Fibroblast of lung (primary cell): ENCODE data around the gene KRTAP25-1.

Experiments used
- CTCF ChIP-seq, 2 donors: IDR thresholded peaks in 1 of 2; conservative IDR thresholded peaks in 1 of 2; 1 replicate in 1 of 2; 2 replicates in 1 of 2; pipeline ENCODE4 v1.5.1; 2011 to 2012; ENCODE audit warnings: low read length in 2 of 2, control low read depth in 1 of 2, inconsistent platforms in 1 of 2, low read depth in 1 of 2, mild to moderate bottlenecking in 1 of 2
- EZH2 ChIP-seq: IDR thresholded peaks from 2 replicates; pipeline ENCODE4 v1.5.1; 2012; ENCODE audit warnings: low read length, control low read depth, mild to moderate bottlenecking; ENCODE audit errors: missing control alignments

- no peak for TF ChIP-seq CTCF (conservative IDR thresholded peaks at IDR 0.05 in 1 of 2, IDR thresholded peaks at IDR 0.05 in 1 of 2; ENCODE audit: low read depth in 1 of 2, low read length in 2 of 2)
- no peak for TF ChIP-seq EZH2
Measured at GRCh38 chr21:30251781-30252180, 37.5 kb downstream of the KRTAP25-1 start.
